ENCODE data around the gene LARP4.

DNA sequence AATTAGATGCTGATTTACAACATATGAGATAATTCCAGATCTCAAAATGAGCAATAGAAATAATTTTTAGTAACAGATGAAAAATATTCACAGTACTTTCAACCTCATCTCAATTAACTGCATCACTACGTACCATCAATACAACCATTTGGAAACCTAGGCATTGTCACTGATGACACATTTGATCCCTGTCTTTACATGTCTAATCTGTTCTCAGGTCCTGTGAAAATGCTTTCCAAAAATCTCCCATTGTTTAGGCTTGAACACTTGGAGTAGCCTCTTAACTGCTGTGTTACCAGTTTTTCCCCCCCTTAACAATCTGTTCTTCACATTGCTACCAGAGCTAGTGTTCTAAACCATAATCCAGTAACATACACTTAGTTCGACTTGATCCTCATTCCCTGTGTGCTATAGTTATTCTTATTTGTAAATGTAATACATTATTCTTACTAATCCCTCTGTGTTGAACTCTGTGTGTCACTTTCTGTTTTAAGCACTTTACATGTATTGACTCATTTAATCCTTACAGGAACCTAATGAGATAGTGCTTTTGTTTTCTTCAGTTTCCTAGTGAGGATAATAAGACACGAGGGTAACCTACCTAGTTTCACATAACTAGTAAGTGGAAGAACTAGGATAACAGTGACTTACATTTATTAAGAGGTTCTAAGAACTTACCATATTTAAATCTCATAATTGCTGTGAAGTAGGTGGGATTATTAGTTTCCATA, 41.7 kb downstream of the LARP4 start:
- TF ChIP-seq, protein P1, sequence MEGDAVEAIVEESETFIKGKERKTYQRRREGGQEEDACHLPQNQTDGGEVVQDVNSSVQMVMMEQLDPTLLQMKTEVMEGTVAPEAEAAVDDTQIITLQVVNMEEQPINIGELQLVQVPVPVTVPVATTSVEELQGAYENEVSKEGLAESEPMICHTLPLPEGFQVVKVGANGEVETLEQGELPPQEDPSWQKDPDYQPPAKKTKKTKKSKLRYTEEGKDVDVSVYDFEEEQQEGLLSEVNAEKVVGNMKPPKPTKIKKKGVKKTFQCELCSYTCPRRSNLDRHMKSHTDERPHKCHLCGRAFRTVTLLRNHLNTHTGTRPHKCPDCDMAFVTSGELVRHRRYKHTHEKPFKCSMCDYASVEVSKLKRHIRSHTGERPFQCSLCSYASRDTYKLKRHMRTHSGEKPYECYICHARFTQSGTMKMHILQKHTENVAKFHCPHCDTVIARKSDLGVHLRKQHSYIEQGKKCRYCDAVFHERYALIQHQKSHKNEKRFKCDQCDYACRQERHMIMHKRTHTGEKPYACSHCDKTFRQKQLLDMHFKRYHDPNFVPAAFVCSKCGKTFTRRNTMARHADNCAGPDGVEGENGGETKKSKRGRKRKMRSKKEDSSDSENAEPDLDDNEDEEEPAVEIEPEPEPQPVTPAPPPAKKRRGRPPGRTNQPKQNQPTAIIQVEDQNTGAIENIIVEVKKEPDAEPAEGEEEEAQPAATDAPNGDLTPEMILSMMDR (IDR thresholded peaks at IDR 0.05; ENCODE audit: low read depth, low read length), result no peak
- no peak for TF ChIP-seq EZH2phosphoT487 (IDR thresholded peaks at IDR 0.05; ENCODE audit: low read depth)
